SHP77 treated with DMSO at 0.1 percent for 48 hours (cell line): ENCODE data around the gene SLC6A4.

ENCODE experiments used
- DNase-seq: peaks from one replicate; lab custom pipeline; 2025; lab: John Stamatoyannopoulos, UW

Gene SLC6A4

DNA sequence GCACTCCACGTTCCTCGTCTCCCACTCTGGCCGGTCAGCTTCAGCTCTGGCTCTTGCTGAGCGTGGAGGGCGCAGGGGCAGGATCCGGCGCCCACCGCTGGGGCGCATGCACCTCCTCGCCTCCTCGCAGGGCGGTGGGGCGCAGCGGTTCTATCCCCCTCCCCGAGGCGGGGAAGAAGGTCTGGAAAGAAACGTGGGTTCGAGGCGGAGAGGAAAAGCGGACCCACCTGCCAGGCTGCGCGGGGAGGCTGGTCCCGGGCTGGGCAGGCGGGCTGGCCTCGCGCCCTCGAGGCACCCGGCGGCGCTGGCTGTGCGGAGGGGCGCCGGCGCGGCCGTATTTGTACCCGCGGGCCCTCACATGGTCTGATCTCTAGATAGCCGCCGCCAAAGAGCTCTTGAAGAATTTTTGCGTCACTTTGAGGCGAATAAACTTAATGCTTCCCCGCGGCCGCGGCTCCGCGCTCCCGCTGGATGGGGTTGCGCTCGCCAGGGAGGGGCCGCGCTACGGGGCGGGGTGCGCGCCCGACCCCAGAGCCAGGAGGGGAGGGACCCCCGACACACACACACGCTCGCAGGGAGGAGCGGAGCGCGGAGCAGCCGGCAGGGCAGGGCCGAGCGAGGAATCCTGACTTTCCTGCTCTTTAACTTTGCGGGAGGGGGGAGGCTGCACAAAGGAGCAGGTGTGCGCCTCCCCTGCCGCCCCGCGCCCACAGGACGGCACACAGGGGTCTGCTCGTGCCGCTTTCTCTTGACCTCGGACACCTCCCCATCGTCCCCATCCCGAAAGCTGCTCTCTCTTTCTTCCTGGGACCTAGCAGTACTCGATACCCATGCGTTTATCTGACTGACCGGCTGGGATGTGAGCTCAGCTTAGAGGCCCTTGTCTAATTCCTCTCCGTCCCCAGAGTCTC is at the start of gene SLC6A4:
Gene SLC6A4 (minus strand): TSS at position 312 of the 911 bp plus-strand sequence. CDS start 13,739 bp downstream, outside the sequence.
- DNase-seq: no peak

DNA sequence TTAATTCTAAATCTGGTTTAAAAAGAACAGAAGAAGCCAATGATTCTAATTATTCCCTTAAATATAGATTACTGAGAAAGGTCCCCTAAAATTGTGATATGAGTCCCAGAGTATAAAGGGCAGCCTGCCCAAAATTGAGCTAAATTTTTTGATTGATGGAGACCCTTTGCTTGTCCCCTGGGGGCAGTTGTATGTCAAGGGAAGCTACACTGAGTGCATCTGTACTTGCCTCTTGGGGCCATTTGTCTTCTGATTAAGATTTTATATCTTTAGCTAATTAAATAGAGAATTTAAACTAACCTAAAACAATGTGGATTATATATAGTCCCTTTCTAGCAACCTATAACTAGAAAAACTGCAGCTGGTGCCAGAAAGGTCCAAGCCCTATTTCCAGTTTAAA is 43.7 kb upstream of the SLC6A4 start:
- no peak for DNase-seq

DNA sequence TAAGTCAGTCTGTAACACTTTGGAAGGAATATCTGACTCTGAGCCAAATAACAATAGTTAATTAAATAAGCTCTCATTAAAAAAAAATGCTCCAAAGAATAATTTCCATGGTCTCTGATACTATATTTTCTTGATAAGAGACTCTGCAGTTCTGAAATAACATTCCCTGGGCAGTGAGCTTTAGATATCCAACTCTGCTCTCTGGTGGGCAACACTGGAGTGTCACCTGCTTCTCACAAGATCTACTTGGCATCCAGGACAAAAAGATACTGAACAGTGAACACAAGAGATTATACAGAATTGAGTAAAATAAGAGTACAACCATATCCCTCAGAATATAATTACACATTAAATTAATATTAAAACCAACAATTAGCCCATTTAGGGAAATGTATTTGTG is 42.5 kb upstream of the SLC6A4 start:
- no peak for DNase-seq

DNA sequence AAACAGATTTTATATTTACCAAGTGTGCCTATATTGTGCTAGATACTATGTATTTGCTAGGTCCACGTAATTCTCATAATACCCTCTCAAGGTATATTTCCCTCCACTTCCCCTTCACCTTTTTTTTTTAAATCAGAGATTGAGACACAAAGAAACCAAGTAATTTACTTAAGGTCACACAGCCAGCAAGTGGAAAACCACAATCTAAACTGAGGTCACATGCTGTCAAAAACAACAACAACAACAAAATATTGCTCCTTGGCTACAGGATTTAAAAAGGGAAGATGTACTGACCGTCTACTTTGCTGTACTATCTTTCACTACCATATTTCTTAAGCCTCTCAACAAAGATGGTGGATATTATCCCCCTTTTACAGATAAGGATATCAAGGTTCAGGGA is 40.4 kb upstream of the SLC6A4 start:
- DNase-seq: no peak

DNA sequence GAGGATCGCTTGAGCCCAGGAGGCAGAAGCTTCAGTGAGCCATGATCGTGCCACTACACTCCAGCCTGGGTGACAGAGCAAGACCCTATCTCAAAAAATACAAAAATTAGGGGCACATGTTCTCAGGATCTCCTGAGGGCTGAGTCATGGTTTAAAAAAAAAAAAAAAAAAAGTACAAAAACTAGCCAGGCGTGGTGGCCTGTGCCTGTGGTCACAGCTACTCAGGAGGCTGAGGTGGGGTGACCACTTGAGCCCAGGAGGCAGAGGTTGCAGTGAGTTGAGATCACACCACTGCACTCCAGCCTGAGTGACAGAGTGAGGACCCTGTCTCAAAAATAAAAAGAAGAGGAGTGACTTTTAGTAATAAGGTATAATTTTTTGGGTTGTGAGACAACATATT is 39.4 kb upstream of the SLC6A4 start:
- no peak for DNase-seq

DNA sequence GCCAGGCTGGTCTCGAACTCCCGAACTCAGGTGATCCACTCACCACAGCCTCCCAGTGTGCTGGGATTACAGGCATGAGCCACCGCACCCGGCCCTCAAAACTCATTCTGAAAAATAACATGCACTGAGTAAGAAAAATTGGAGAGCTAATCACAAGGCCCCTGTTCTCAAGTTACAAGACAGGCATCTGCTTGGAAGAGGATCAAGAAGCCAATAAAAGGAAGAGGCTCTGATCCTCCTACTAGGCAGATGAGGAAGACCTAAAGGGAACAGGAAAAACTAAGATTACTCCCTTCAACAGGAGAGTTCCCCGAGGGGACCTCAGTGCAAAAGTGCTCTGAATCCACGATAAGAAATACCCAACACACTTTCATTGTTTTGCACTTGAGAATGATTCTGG is 37.9 kb upstream of the SLC6A4 start:
- no peak for DNase-seq

DNA sequence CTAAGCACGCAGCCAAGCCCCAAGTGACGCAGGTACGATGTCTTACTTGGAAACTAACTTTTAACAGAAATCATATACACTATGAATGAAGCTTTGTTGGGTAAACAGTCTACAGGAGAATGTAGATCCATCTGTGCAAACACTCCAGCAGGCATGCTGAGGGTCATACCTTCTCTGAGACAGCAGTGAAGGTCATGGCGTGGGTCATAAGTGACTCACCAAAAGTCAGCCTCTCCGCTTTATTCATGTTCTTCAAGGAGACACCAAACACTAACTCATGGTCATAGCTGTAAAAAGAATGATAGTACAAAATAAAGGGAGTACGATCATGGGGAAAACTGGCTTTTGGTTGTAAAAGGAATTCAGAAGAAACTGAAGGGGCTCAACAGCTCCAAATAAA is 35.6 kb upstream of the SLC6A4 start:
- DNase-seq: no peak

DNA sequence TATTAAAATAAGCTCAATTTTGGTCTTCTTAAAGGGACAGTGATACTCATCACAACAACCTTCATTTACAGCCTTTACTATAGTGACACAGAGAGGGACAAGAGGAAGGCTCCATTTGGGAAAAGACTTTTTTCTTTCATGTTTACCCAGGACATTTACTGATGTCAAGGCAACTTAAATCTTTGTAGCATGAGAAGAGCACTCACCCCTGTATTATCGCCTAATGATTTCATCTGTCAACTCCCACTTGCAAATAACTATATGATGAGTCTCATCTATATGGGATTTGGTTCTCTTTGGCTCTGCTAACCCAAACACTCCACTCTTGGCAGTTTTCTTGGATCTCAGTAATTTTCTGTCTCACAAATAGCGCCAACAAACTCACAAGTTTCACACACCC is 32.1 kb upstream of the SLC6A4 start:
- DNase-seq: no peak

DNA sequence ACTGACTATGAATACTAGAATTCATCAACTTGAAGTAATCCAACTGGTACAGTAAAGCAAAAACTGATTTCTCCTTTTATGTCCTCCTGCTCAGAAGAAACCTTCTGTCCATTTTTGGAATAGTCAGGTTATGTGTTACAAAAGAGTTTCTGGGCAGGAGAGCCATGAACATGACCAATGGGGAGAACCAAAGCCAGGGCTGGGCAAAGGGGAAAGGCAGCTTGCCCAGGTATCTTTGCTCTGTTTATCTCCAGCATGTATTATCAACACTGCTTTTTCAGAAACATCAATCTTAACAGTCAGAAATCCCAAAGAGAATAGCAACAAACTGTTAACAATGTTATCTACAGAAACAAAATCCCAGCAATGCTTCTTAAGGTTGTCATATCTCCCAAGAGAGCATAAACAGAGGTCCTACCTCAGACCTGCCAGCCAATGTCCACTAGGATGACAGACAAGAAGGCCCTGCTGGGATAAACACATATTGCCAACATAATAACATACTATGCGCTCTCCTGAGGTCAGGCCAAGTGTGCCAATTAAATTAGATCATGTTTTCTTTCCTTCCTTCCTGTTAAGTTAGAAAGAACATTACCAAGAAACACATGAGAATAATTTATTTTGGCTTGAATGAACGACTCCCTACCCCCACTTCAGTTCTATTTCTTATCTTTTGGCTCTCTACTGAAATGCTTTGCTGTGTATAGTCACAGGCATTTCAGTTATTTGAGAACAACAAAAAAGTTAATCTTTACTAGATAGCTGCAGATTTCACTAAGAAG is 28.2 kb upstream of the SLC6A4 start:
- DNase-seq: no peak

DNA sequence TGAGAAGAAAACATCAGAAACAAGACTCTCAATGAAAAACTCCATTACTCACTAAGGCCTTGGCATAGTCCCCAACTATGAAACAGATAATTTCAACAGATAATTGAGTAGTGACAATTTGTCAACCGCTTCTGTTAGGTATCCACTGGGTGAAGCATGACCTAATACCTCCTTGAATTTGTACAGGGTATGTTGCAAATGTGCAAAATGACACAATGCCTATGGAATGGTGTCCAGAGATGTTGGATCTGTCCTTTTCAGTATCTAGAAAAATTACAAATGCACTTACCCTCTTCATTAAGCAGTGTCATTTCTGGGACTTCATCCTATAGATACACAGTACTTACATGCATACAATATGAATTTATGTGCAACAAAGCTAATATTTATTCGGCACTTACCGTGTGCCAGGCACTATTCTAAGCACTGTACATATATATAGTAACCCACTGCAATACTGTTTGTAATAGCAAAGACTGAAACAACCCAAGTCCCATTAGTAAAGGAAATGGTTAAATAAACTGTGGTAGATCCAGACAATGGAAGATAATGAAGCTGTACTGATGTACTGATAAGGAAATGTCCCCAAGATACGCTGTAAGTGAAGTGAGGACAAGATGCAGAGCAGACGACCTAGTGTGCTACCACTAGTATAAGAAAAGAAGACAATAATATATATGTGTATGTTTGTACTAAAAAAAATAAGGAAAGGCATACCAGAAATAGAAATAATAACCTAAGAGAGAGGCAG is 21.4 kb upstream of the SLC6A4 start:
- DNase-seq: no peak

DNA sequence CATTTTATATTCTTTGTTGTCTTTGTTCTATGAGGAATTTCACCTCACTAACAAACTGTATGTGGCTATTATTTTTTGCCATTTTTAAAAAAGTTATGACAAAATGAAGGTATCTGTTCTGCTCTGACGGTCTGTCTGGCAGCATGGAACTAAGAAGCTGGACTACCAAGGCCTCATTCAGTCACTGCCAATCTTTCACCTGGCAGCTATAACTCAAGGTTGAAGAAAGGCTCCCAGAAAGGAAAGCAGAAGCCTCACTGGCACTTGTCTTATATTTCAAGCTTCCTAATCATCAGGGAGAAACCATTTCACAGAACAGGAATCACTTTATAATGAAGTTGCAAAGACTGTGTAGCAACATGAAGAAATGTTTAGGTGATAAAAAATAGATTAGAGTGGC is 18.7 kb upstream of the SLC6A4 start:
- no peak for DNase-seq

DNA sequence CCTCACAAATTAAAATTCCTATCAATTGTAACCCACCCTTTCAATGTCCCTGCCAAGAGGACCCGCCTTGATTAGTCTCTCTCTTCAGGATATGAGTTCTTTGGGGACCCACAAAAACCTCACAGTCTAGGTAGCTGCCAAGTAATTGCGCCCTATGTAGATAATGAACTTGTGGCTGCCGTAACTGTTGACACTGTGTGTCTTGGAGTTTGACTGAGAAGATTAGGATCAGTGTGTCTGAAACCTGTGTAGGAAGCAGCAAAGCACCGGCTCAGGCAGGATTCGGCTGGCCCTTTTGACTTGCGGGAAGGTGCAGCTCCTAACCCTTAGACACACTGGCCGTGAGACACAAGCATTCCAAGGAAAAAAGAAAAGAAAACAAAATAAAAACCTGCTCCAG is 17.8 kb upstream of the SLC6A4 start:
- no peak for DNase-seq

DNA sequence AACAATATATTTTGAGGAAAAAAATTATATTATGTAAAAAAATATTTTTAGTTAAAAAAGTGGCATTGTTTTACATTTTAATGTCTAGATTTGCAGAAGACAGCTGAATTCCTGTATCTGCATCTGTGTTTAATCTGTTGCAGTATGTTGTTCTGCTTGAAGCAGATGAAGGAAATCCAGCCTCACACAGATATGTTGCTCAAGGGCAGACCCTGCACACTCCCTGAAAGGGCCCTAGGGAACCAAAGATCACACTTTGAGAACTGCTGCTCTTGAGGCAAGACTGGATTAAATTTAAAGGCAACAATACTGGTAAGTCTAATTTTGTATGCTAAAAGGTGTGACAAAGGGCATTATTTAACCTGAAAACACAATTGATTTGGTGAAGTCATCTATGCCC is 16.4 kb upstream of the SLC6A4 start:
- DNase-seq: no peak

DNA sequence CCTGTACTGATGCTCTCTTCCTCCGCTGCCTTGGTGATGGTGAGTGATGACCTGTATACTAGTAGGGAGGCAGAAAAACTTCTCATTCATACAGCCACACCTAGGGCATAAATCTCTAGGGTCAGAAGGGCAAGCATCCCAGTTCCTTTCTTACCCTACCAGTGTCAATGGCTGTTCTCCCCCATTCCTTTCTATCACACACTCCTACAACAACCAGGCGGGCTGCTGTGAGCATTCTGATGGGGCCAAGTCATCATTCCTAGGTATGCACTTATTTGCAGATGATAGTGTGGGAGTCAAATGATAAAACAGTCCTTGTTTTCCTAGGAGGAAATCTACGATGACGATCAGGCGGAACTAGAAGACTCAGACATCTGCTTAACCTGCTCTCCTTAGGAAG is 14.0 kb upstream of the SLC6A4 start:
- DNase-seq: no peak

DNA sequence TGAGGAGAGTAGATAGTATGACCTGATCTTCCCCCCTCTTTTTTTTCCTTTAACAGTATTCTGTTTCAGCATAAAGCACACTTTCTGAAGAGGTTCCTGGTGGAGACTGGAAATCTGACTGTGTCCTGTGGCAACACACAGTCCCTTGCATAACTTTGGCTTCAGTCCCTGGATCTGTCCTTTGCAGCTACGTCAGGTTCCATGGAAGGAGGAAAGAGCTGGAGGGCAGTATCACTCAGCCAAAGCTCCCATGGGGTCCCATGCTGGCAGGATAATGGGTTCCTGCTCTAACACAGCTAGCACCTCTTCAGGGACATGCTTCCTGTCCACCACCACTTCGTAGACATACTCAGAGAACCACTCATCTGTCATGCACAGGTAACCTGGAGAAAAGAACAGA is 13.3 kb upstream of the SLC6A4 start:
- no peak for DNase-seq

DNA sequence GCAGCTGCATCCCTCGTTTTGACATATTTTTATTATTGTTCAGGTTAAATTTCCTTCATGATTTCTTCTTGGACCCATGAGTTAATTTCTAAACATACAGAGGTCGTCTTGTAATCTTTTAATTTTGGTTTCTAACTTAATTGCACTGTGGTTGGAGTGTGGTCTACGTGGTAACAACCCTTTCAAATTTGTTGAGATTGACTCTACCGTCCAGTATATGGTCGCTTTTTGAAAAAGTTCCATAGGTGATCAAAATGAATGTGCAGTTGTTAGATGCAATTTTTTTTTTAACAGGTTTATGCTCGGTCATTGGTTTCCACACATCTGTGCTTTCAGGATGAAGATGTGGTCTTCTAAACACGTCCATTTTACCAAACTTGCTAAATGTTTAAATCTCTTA is 11.0 kb upstream of the SLC6A4 start:
- DNase-seq: no peak

DNA sequence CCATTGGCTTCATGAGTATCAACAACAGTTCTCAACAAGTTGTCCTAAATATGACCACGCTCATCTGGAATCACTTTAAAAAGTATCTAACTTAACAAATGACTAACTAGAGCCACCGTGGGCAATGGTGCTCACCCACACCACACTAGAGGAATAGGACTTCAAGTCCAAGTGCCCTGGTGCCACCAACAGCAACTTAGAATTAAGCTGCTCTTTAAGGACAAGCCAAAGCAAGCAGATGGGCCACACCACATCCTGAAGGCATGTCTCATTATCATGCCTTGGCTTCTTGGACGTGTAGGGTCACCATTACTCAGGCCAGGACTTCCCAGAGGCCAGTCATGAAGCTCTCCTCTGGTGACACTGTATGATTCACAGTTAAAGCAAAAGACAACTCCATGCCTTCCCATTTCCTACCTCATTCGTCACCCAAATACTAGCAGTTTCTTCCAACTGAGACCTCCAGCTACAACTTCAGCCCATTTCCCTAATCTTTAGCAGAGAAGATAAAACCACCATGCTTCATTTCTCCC is 9.4 kb upstream of the SLC6A4 start:
- DNase-seq: no peak

DNA sequence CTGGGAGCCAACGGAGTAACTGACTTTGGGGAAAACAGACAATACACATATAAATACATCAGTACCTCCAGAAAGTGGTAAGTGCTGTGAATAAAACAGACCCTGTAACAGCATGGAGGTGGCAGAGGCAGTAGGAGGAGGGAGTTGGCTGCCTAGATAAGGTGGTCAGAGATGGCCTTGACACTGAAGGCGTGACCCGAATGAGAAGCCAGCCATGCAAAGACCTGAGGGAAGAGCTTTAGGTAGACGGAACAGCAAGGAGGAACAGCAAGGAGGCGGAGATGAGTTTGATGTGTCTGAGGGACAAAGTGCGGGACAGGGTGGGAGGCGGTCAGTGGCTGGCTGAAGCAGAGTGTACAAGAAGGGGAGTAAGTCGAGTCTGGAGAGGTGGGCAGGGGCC is 8.1 kb upstream of the SLC6A4 start:
- no peak for DNase-seq

DNA sequence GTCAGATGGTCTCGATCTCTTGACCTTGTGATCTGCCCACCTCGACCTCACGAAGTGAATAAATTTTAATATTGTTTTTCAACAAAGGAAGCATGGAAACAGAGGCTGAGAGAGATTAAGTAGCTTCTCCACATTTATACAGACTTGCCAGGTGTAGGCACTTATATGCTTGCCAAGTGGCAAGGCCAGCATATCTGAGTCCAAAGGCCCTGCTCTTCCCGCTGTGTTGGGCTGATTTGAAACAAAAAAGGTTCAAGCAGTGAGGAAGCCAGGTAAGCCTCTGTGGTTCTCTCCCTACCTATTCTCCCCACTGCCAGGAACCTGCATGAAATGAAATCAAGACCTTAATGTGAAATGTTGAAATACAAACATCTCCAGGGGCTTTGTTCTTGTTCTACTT is 7.5 kb upstream of the SLC6A4 start:
- no peak for DNase-seq

DNA sequence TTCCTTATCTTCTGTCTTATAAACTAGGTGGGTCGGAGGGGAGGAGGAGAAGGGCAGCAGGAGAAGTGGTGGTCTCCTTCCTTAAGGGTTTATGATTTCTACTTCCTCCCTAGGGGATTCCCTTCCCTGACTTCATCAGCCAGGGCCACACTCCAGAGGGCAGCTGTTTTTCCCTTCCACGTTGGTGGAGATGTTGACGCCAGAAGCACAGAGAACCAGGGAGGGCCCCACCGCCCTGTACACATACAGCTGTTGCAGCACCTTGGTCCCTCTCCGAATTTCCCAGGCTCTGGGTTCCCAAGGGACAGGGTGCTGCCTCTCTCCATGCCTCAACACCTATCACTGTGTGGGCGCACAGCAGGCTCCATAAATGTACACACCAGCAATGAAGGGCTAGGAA is 5.6 kb upstream of the SLC6A4 start:
- no peak for DNase-seq

DNA sequence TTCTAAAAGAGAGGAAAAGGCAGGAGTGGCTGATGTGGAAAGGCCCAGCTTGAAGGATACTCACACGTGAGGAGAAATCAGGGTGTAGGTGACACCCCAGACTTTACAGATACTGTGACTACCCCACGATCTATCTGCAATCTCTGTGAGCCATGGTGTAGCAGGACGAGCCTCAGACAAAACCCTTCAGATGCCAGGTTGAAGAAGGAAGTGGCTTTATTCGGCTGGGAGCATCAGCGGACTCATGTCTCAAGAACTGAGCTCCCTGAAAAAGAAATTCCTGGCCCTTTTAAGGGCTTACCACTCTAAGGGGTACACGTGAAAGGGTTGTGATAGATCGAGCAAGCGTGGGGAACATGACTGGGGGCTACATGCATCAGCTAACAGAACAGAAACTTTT is 4.7 kb upstream of the SLC6A4 start:
- DNase-seq: no peak

DNA sequence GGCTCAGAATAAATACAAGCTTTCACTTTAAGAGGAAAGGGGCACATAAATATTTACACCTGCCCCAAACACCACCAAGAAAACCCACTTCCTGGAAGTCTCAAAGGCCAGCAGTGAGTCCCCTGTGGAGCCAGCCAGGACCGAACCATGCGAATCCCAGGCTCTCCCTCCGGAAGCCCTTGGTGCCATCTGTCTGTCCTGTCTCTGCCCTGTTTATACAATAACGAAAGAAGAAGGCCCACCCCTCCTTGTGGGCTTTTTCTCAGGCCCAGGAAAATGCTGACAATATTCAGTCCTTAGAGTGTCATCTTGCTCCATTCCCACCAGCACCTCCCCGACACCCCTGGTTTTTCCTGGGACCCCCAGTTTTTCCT is 3.6 kb upstream of the SLC6A4 start:
- no peak for DNase-seq
